Kidney glomerular epithelial cell (primary cell): ENCODE data around the gene DNAJC5.
"Not testable (repeated sequence)": the region's sequence is repeated elsewhere in the genome, so short reads cannot be mapped to it uniquely, and the experiment has no call there.

Experiments used
- DNase-seq: peaks from one replicate; lab custom pipeline; 2025; lab: John Stamatoyannopoulos, UW

Gene DNAJC5

GRCh38 chr20:63955827-63956663 is 61.1 kb downstream of the DNAJC5 start, which contains the start of gene UCKL1:
UCKL1 (minus strand) TSS chr20:63956416; CDS start chr20:63956372, 44 bp downstream.
- DNase-seq = peak; percentile 46

GRCh38 chr20:63956664-63957003 is 61.7 kb downstream of the DNAJC5 start:
- DNase-seq = peak; percentile 46

GRCh38 chr20:63957004-63957689 is 62.2 kb downstream of the DNAJC5 start:
- no peak for DNase-seq

- DNase-seq = no peak
Measured at GRCh38 chr20:63957690-63958441, 62.9 kb downstream of the DNAJC5 start.

- DNase-seq = no peak
Measured at GRCh38 chr20:63958471-63958870, 63.5 kb downstream of the DNAJC5 start.

GRCh38 chr20:63958964-63959698 is 64.2 kb downstream of the DNAJC5 start:
- DNase-seq = no peak

- DNase-seq = no peak
Measured at GRCh38 chr20:63959699-63960075, 64.8 kb downstream of the DNAJC5 start.

GRCh38 chr20:63960654-63961621 is 66.0 kb downstream of the DNAJC5 start:
- DNase-seq = not testable (repeated sequence)

GRCh38 chr20:63961664-63962425 is 66.9 kb downstream of the DNAJC5 start:
- DNase-seq = no peak

- no peak for DNase-seq
Measured at GRCh38 chr20:63962426-63963347, 67.8 kb downstream of the DNAJC5 start.

- no peak for DNase-seq
Measured at GRCh38 chr20:63963348-63963741, 68.4 kb downstream of the DNAJC5 start.

GRCh38 chr20:63963784-63964301 is 68.9 kb downstream of the DNAJC5 start:
- DNase-seq = no peak

GRCh38 chr20:63964412-63964811 is 69.5 kb downstream of the DNAJC5 start:
- no peak for DNase-seq

- DNase-seq = no peak
Measured at GRCh38 chr20:63966172-63966943, 71.4 kb downstream of the DNAJC5 start.

- no peak for DNase-seq
Measured at GRCh38 chr20:63966944-63967322, 72.0 kb downstream of the DNAJC5 start.

GRCh38 chr20:63967330-63968135 is 72.6 kb downstream of the DNAJC5 start:
- no peak for DNase-seq
